Inflammatory macrophage treated with lipopolysaccharide for 4 hours (primary cell): ENCODE results near the gene RTN1.

Experiments
- DNase-seq: peaks from one replicate; pipeline ENCODE4 v3.0.0-alpha.2; 2020

The RTN1 gene

GRCh38 chr14:59622631-59623030 is 247.9 kb downstream of the RTN1 start:
- DNase-seq: no peak

- peak; percentile 81 for DNase-seq
Observed at GRCh38 chr14:59619061-59619460, 251.5 kb downstream of the RTN1 start.

GRCh38 chr14:59601056-59601455 is 269.5 kb downstream of the RTN1 start:
- DNase-seq: no peak

- peak; percentile 7 for DNase-seq
Observed at GRCh38 chr14:59600211-59600945, 270.2 kb downstream of the RTN1 start.

- no peak for DNase-seq
Observed at GRCh38 chr14:59595071-59595470, 275.5 kb downstream of the RTN1 start.

- DNase-seq: no peak
Observed at GRCh38 chr14:59591641-59592370, 278.8 kb downstream of the RTN1 start.

- peak; percentile 32 for DNase-seq
Observed at GRCh38 chr14:59588101-59588500, 282.5 kb downstream of the RTN1 start.

GRCh38 chr14:59585891-59586554 is 284.6 kb downstream of the RTN1 start:
- peak; percentile 80 for DNase-seq

- no peak for DNase-seq
Observed at GRCh38 chr14:59583755-59584154, 286.8 kb downstream of the RTN1 start.

- peak; percentile 68 for DNase-seq
Observed at GRCh38 chr14:59582845-59583509, 287.6 kb downstream of the RTN1 start.

GRCh38 chr14:59582161-59582560 is 288.4 kb downstream of the RTN1 start:
- DNase-seq: no peak

GRCh38 chr14:59580911-59581310 is 289.7 kb downstream of the RTN1 start:
- DNase-seq: no peak

GRCh38 chr14:59576332-59577294 is 294.0 kb downstream of the RTN1 start, which contains the start of gene CCDC175:
TSS of gene CCDC175 (minus strand) at chr14:59576812. CDS start at chr14:59576775, 37 bp downstream.
- DNase-seq: peak; percentile 88

- peak; percentile 14 for DNase-seq
Observed at GRCh38 chr14:59570122-59570521, 300.5 kb downstream of the RTN1 start.

GRCh38 chr14:59566725-59567124 is 303.9 kb downstream of the RTN1 start:
- DNase-seq: no peak

- no peak for DNase-seq
Observed at GRCh38 chr14:59566296-59566695, 304.3 kb downstream of the RTN1 start.

- no peak for DNase-seq
Observed at GRCh38 chr14:59565087-59565486, 305.5 kb downstream of the RTN1 start.

GRCh38 chr14:59564366-59564765 is 306.2 kb downstream of the RTN1 start:
- DNase-seq: no peak

GRCh38 chr14:59547310-59547709 is 323.3 kb downstream of the RTN1 start:
- DNase-seq: no peak
